GM13977 (cell line): ENCODE data around the gene SMYD3.

Experiments used
- DNase-seq: peaks from one replicate; pipeline ENCODE4 v3.0.0; 2012; ENCODE audit warnings: low spot score
- CTCF ChIP-seq: IDR thresholded peaks from 2 replicates; pipeline ENCODE4 v1.5.1; 2012; ENCODE audit warnings: mild to moderate bottlenecking, control low read depth; ENCODE audit not compliant: insufficient read depth; ENCODE audit errors: extremely low read depth, missing control alignments
- in situ Hi-C: fragments of 300-500 bp; cut with MboI; formaldehyde crosslinking; loops from one replicate; pipeline ENCODE4 v1.12.0; 2022; ENCODE audit warnings: low sequenced_read_pairs, low pct_unique_long_range_greater_than_20kb, mixed read lengths, inconsistent platforms; ENCODE audit not compliant: unreplicated experiment

SMYD3 gene

DNA sequence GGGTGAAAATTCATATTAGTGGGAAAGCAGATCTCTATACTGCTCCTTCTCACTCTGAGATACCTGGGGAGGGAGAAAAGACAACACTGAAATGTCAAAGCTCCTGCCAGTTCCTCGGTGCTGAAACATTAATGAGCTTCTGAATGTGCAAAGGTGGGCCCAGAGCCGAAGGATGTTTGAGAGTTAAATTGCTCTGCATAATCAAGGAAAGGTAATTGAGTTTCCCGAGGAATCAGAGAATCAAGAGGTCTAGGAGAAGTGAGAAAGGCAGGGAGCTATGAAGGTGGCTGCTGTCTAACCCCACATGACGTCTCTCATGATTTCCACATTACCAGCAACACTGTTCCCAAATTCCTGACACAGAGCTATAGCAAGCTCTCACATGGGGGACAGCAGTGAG is 346.7 kb downstream of the SMYD3 start:
- TF ChIP-seq CTCF: no peak
- in situ Hi-C loops: no loop called here
- DNase-seq: no peak

DNA sequence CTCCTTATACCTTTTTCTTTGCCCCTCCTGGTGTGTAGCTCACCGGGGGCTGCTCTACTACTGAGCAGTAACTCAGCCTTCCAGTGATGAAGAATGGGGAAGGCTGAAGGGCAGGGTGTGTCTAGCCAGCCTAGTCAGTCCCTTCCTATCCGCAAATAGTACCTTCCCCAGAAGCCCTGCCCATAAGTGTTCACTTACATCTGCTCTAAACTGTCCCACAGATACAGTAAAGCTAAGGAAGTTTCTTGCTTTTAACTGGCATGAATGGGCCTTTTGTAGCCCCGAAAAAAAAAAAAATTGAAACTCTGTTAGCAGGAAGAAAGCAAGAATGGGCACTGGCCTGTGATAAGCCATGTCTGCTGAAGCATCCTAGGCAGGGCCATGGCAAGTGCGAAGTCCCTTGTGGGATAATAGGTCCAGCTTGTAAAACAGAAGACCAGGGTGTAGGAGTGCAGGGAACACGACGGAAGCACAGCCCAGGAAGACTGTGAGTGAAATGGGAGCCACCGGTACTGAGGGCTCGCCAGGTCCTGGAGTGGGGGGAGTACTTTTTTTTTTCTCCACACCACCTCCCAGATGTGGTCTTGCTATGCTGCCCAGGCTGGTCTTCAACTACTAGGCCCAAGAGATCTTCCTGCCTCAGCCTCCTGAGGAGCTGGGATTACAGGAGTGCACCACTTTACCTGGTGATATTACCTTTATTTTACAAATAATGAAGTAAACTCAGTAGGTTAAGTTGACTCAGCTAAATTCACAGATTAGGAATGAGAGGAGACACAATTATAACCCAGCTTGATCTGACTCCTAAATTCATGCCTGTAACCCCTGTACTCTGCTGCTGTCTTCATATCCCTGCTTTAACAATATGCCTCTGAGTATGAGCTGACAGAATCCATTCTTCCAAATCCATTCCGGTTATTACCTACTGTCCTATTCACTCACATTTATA is 347.5 kb downstream of the SMYD3 start:
- TF ChIP-seq CTCF: no peak
- no peak for DNase-seq
- in situ Hi-C loops: no loop called here

DNA sequence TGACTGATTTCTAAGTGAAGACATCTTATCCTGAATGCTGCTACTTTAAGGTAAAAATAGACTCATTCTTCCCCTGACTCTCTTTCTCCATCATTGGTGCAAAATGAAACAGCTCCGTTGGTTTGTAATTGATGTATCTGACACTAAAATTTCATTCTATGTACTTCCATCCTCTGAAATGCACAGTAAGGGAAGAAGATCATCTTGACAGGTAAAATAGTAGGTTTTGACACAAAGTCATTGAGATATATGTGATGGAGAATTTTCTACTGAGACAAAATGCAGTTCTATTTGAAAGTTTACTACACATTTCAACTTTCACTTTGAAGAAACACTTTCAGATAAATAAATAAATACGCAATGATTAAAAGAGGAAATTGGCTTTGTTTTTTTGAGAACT is 348.9 kb downstream of the SMYD3 start:
- DNase-seq: no peak
- in situ Hi-C loops: no loop called here

DNA sequence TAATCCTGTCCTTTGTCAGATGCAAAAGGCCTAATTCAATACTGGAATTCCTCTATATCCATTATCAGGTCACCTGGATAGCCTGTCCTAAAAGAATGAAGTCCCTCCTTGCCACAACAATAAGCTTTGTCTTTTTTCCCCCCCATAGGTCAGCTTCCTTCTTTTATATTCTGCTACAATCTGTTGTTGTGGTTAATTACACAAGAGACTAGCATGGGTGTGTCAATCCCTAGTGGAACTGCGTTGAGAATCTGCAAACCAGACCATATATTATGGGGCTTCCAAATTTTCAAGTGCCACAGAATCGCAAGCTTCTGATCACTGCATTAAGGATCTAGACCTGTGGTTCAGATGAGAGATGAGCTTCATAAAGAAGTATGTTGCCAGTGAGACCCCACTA is 349.6 kb downstream of the SMYD3 start:
- in situ Hi-C loops: no loop called here
- no peak for DNase-seq
- TF ChIP-seq CTCF: no peak

More for the DNA sequence above, 348.9 kb downstream of the SMYD3 start:
- no peak for TF ChIP-seq CTCF

- DNase-seq: no peak
- in situ Hi-C loops: no loop called here
- TF ChIP-seq CTCF: no peak
These were observed 350.2 kb downstream of the SMYD3 start for GRCh38 chr1:246156847-246157246.

DNA sequence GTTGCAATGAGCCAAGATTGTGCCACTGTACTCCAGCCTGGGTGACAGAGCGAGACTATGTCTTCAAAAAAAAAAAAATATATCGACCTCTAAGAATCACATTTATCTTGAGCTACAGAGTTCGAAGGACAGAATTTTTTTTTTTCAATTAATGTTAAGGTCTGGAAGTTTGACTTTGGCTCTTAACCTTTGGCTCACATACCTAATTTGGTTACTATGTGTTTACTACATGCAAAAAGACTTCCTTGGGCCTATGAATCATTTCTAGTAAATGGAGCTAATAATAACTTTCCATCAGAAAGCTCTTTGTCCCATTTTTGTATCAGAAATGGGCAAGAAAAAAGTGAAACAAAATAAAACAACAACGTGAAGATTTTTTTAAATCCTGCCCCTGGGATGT is 351.2 kb downstream of the SMYD3 start:
- DNase-seq: no peak
- in situ Hi-C loops: no loop called here
- TF ChIP-seq CTCF: no peak

DNA sequence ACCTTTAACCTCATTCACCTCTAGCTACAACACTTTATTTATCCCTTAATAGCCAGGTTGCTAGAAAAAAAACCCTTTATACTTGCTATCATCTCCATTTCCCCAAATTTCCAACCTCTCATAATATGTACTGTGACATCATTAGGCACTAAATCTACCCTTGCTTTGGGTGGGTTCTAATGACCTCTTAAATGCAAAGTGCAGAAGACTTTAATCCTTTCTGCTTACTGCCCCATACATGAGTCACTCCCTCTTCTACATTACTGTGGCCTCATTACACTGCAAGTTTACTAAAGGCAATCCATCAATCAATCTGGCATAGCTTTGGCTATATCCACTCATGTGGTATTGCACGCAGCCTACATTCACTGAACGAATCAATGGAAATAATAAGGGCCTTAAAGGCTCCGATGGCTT is 353.3 kb downstream of the SMYD3 start:
- TF ChIP-seq CTCF: no peak
- in situ Hi-C loops: no loop called here
- DNase-seq: no peak
